Heart right ventricle (tissue), 16 donors: ENCODE results near the gene SND1. TPM values are rescaled to one million over a fixed set of nuclear protein-coding genes. Genes with fewer than 3 reads are reported as not detected.

Experiments used
- ATAC-seq, 8 donors: fragments of 200-7000 bp; cut with Tn5 transposase; one replicate each; pipeline ENCODE4 v1.9.1; 2020; ENCODE audit warnings: mild to moderate bottlenecking in 8 of 8, moderate library complexity in 8 of 8, moderate number of reproducible peaks in 1 of 8
- DNase-seq, 2 donors: peaks; one replicate each; pipeline ENCODE4 v3.0.0-alpha.2; 2020
- H3K27ac ChIP-seq, 10 donors: fragments of 200-600 bp; sonication (generic) in 2 of 10; one replicate each; pipeline versions ENCODE4 v1.5.0 to v1.8.0; 2020 to 2022; ENCODE audit warnings: mild to moderate bottlenecking in 3 of 10
- H3K27me3 ChIP-seq, 7 donors: fragments of 200-600 bp; one replicate each; pipeline ENCODE4 v1.8.0; 2021 to 2022; ENCODE audit warnings: mild to moderate bottlenecking in 2 of 7
- H3K36me3 ChIP-seq, 9 donors: fragments of 200-600 bp; sonication (generic) in 1 of 9; one replicate each; pipeline versions ENCODE4 v1.5.0 to v1.8.0; 2020 to 2022; ENCODE audit warnings: mild to moderate bottlenecking in 2 of 9
- H3K4me1 ChIP-seq, 9 donors: fragments of 200-600 bp; sonication (generic) in 1 of 9; one replicate each; pipeline versions ENCODE4 v1.5.0 to v1.8.0; 2020 to 2022; ENCODE audit warnings: mild to moderate bottlenecking in 4 of 9
- H3K4me3 ChIP-seq, 10 donors: fragments of 200-600 bp; sonication (generic) in 2 of 10; one replicate each; pipeline versions ENCODE4 v1.5.0 to v1.8.0; 2020 to 2022; ENCODE audit warnings: mild to moderate bottlenecking in 7 of 10, moderate library complexity in 2 of 10
- H3K9me3 ChIP-seq, 11 donors: fragments of 200-600 bp in 10 of 11; sonication (generic) in 2 of 11; one replicate each; pipeline versions ENCODE4 v1.5.0 to v1.8.0; 2013 to 2022; ENCODE audit warnings: mild to moderate bottlenecking in 2 of 11, control low read depth in 1 of 11, moderate library complexity in 1 of 11
- WGBS, 2 donors: extraction: QIAGEN DNeasy Blood & Tissue Kit; methylation state at CpG; one replicate each; pipeline ENCODE4 v1.1.7; 2013; ENCODE audit warnings: inconsistent platforms in 1 of 2; 5-methylcytosine and 5-hydroxymethylcytosine counted together
- intact Hi-C, 10 donors: fragments of 100-400 bp; cut with DNase I; formaldehyde crosslinking; loops; one replicate each; pipeline versions ENCODE4 v1.11.1 to v1.14.2; 2022
- polyA plus RNA-seq, 2 donors: library from polyadenylated mRNA; stranded (reverse); fragments of 200-250 nt; gene quantifications; one replicate each; pipeline ENCODE4 v1.2.3, GENCODE V29; 2013
- total RNA-seq, 10 donors: library from RNA; stranded (reverse); fragmentation: NEBNext Ultra II Directional in 3 of 10; extraction: Animal tissue kit (Norgen Biotek cat#: 25700) in 3 of 10; gene quantifications; one replicate each; pipeline versions ENCODE4 v1.2.1 to v1.2.4, GENCODE V29; 2021 to 2023
- TF ChIP-seq, protein P1 (sequence below), 9 donors: fragments of 200-600 bp; sonication (generic) in 2 of 9; IDR thresholded peaks; one replicate each; pipeline versions ENCODE4 v1.5.0 to v1.8.0; 2021 to 2022; ENCODE audit warnings: antibody characterized with exemption in 9 of 9, mild to moderate bottlenecking in 5 of 9, moderate library complexity in 1 of 9
- donor health status: Arrhythmogenic right ventricular cardiomyopathy.
- donor health status: ischemic (EF 13 %, LVEDD 7.1; RV severe dilation, severe dysfunction).
- donor health status: healthy with polysubstance abuse.
- donor health status: DM: no; HTN: yes; CAD: no.
- donor health status: DM: no; HTN: no; CAD: no.
- donor health status: ischemic (EF 25% LVEDD 6.9; RV normal size, moderate dysfunction).
- donor health status: ischemic (EF 25% LVEDD 5.7; RV mildly dilated, moderate dysfunction).
- donor health status: healthy.
- donor health status: DM: yes; HTN: yes; CAD: no.
- donor health status: Ischemic cardiomyopathy.
- donor health status: ischemic (EF 35%, LVEDD 5.7; RV mildly dilated, moderate dysfunction).
- donor health status: nonischemic (EF 11% LVEDD 7.7; RV severe dilation, severe dysfunction).
- donor health status: DM: yes; HTN: yes; CAD: no.
- donor health status: PGD.
- donor health status: ischemic (EF 29% LVEDD 5.4; RV normal size, mild dysfunction).
- donor health status: nonischemic (EF 23%, LVEDD 6.1; RV moderate dilation, normal function).

The SND1 gene
- total and polyA plus RNA-seq, 12 donors, result 39.9 to 107 (median 80.8) TPM

DNA sequence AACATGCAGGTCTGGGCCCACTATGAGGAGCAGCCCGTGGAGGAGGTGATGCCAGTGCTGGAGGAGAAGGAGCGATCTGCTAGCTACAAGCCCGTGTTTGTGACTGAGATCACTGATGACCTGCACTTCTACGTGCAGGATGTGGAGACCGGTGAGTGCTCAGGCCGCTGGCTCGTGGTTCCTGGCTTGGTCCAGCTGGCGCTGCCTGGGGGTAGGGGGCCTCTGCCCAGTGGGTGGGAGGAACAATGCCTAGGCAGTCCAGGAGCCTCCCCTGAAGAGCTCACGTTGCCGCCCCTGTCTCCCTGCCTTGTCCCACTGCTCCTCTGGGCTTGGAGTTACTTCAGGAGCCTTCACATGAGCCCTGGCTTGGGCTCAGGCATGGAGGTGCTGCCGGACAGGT is 429.4 kb downstream of the SND1 start:
- no peak overlapping the region for H3K4me3 ChIP-seq
- peaks cover 0 to 93% (median 11%) of the 10 kb centered on the region in 9 donors for H3K36me3 ChIP-seq
- H3K27ac ChIP-seq, result peak overlapping the region in 1 of 10 donors; percentile 16
- intact Hi-C loops, result loop anchor here in 1 of 10 donors (5.0 kb wide), 1 partner anchor 34 kb away; no protein-coding TSS in a partner anchor
- TF ChIP-seq, protein P1, sequence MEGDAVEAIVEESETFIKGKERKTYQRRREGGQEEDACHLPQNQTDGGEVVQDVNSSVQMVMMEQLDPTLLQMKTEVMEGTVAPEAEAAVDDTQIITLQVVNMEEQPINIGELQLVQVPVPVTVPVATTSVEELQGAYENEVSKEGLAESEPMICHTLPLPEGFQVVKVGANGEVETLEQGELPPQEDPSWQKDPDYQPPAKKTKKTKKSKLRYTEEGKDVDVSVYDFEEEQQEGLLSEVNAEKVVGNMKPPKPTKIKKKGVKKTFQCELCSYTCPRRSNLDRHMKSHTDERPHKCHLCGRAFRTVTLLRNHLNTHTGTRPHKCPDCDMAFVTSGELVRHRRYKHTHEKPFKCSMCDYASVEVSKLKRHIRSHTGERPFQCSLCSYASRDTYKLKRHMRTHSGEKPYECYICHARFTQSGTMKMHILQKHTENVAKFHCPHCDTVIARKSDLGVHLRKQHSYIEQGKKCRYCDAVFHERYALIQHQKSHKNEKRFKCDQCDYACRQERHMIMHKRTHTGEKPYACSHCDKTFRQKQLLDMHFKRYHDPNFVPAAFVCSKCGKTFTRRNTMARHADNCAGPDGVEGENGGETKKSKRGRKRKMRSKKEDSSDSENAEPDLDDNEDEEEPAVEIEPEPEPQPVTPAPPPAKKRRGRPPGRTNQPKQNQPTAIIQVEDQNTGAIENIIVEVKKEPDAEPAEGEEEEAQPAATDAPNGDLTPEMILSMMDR (IDR thresholded peaks at IDR 0.05), result no peak
- no peak for DNase-seq
- H3K27me3 ChIP-seq, result no peaks in the 10 kb centered on the region
- no peak for ATAC-seq
- no peaks in the 10 kb centered on the region for H3K9me3 ChIP-seq
- H3K4me1 ChIP-seq, result peaks cover 0 to 45% (median 23%) of the 10 kb centered on the region in 9 donors
- WGBS, 2 donors, result 95% methylated on average over 11 of the region's 11 CpGs

DNA sequence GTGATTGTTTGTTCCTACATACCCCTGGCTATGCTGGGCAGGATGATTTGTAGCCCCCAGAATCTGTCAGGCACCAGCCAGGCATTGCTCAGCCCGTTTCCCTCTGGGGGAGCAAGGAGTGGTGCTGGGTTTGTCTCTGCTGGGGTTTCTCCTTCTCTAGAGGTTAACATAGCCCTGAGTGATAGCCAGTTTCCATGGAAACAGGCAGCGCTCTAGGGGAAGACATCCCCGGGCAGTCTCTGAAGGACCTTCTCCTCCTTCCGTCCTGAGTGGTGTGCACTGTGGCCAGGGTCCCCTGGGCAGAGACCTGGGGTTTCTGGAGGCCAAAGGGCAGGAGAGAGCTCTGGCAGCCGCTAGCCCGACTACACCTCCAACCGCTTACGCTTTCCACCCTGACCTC is 429.8 kb downstream of the SND1 start:
- no peak for ATAC-seq
- H3K4me1 ChIP-seq, result peaks cover 0 to 40% (median 19%) of the 10 kb centered on the region in 9 donors
- intact Hi-C loops, result loop anchor here in 1 of 10 donors (5.0 kb wide), 1 partner anchor 35 kb away; no protein-coding TSS in a partner anchor
- WGBS, 2 donors, result 85 to 87% methylated on average over 8 of the region's 8 CpGs
- H3K36me3 ChIP-seq, result peaks cover 0 to 93% (median 11%) of the 10 kb centered on the region in 9 donors
- no peaks in the 10 kb centered on the region for H3K9me3 ChIP-seq
- peak overlapping the region in 1 of 10 donors; percentile 16 for H3K27ac ChIP-seq
- H3K27me3 ChIP-seq, result no peaks in the 10 kb centered on the region
- TF ChIP-seq, protein P1 (IDR thresholded peaks at IDR 0.05), result no peak
- H3K4me3 ChIP-seq, result no peak overlapping the region
- DNase-seq, result no peak

DNA sequence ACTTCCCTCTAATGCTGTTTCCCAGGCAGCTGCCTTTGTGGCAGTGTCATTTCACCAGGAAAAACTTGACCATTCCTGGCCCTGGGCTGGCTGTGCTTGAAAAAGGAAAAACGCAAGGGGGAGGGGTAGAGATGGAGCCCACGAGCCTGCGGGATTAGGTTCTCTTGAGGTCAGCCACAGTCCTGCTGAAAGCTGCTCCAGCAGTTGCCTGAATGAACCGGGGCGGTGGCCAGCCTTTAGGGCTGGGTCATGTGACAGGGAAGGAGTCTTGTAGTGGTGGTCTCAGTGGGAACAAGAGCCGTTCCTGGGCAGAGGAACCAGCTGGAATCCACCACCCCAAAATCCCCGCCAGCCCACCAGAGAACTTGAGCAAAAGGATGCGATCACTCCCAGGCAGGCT is 430.4 kb downstream of the SND1 start:
- Histone ChIP-seq H3K4me1 (peaks cover 0 to 35% (median 15%) of the 10 kb centered on the region in 9 donors), H3K27me3 (no peaks in the 10 kb centered on the region), H3K36me3 (peaks cover 0 to 93% (median 11%) of the 10 kb centered on the region in 9 donors), H3K27ac (peak overlapping the region in 1 of 10 donors; percentile 16), H3K4me3 (no peak overlapping the region), H3K9me3 (no peaks in the 10 kb centered on the region)
- ATAC-seq, result peak in 1 of 8 donors; percentile 21
- no peak for DNase-seq
- intact Hi-C loops, result loop anchor here in 1 of 10 donors (5.0 kb wide), 1 partner anchor 35 kb away; no protein-coding TSS in a partner anchor
- TF ChIP-seq, protein P1 (IDR thresholded peaks at IDR 0.05), result no peak
- WGBS, 2 donors, result 69 to 74% methylated on average over 8 of the region's 8 CpGs

DNA sequence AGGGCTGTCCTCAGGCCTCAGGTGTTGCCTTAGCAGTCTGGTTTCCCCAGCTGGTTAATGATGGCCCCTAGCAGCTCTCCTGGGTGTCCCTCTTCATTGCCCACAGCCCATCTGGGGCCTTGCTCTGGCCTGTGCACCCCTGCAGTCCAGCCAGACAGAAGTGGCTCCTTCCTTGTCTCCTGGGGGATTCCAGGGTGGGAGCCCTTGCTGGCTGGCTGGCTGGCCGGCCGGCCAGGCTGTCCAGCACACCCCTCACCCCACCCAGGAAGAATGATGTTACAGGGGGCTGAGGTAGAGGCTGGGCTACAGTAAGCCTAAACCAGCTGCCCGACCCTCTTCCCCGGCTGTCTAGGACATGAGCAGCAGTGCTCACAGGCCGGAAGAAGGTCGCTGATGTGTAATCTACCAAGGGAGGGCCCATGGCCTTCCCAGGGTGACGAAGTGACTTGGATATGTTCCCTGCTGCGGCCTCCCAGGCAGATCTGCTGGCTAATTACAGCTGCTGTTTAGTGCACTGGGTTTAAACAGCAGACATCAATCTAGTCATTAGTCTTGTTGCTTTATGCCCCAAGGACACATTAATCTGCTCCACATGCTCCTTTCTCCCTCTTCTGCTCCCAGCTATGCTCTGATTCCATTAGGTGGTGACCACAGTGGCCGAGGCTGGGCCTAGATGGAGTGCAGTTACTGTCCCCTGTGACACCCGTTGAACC is 433.1 kb downstream of the SND1 start:
- WGBS, 2 donors, result 43 to 49% methylated on average over 10 of the region's 10 CpGs
- H3K4me1 ChIP-seq, result peaks cover 0 to 35% (median 15%) of the 10 kb centered on the region in 9 donors
- no peaks in the 10 kb centered on the region for H3K9me3 ChIP-seq
- peak; percentile 59 to 87 (median 81) for ATAC-seq
- H3K36me3 ChIP-seq, result peaks cover 0 to 94% (median 17%) of the 10 kb centered on the region in 9 donors
- no peak overlapping the region for H3K4me3 ChIP-seq
- intact Hi-C loops, result loop anchor here in 1 of 10 donors (5.0 kb wide), 1 partner anchor 38 kb away; no protein-coding TSS in a partner anchor
- peak; percentile 50 to 58 for DNase-seq
- TF ChIP-seq, protein P1 (IDR thresholded peaks at IDR 0.05), result no peak
- no peaks in the 10 kb centered on the region for H3K27me3 ChIP-seq
- H3K27ac ChIP-seq, result peak overlapping the region in 4 of 10 donors; percentile 4 to 45 (median 24)
